ENCODE data around the gene PKNOX2. TPM values are rescaled to one million over a fixed set of nuclear protein-coding genes. Genes with fewer than 3 reads are reported as not detected.
A peak's percentile ranks its signal among the peaks of the same experiment; 100 is the strongest.

Gene PKNOX2
- polyA plus RNA-seq, 2 of the 4 experiments (the other 2 are of a cell fraction): not detected

GRCh38 chr11:125457814-125458343, 293.3 kb downstream of the PKNOX2 start:
- no peaks in the 10 kb centered on the region for H3K4me1 ChIP-seq
- FAIRE-seq (no peak), ATAC-seq (no peak), DNase-seq (ENCODE audit: low read depth in 1 of 2, low spot score in 1 of 2) (no peak)
- TF ChIP-seq E2F6 (IDR thresholded peaks at IDR 0.05; ENCODE audit: borderline replicate concordance, low read depth) (no peak), SMC3 (IDR thresholded peaks at IDR 0.05) (no peak)
- H3K4me2 ChIP-seq: no peak overlapping the region
- POLR2A ChIA-PET: no interaction called here
- H3K4me3 ChIP-seq: no peak overlapping the region
- H3K9me3 ChIP-seq: no peaks in the 10 kb centered on the region
- 83% methylated on average over 12 of the region's 12 CpGs for WGBS (ENCODE audit: missing lambda C conversion rate)
- no peak overlapping the region for H3K27ac ChIP-seq
- CTCF ChIA-PET: no interaction called here

- Histone ChIP-seq H3K27ac (no peak overlapping the region), H3K4me3 (no peak overlapping the region), H3K4me2 (no peak overlapping the region), H3K4me1 (peaks cover 5% of the 10 kb centered on the region; the same call in 1 of the 3 replicates), H3K9me3 (no peaks in the 10 kb centered on the region)
- no peak for TF ChIP-seq KDM1A (IDR thresholded peaks at IDR 0.05; ENCODE audit: low read depth)
- TF ChIP-seq SMC3 (IDR thresholded peaks at IDR 0.05): no peak
- no peak for TF ChIP-seq RCOR1 (IDR thresholded peaks at IDR 0.05; ENCODE audit: low read depth, low read length)
- no peak for TF ChIP-seq FOSB (CRISPR knock-in tag; IDR thresholded peaks at IDR 0.05)
- no peak for TF ChIP-seq GATA3 (IDR thresholded peaks at IDR 0.05; ENCODE audit: borderline replicate concordance)
- TF ChIP-seq ZSCAN20 (CRISPR knock-in tag; IDR thresholded peaks at IDR 0.05): no peak
- TF ChIP-seq PHF8 (IDR thresholded peaks at IDR 0.05; ENCODE audit: borderline replicate concordance, low read depth): no peak
- no peak for ATAC-seq
- WGBS (ENCODE audit: missing lambda C conversion rate): 43% methylated on average over 3 of the region's 6 CpGs
- FAIRE-seq: no peak
- POLR2A ChIA-PET: no interaction called here
- CTCF ChIA-PET: interaction anchor here (1.3 kb wide), 1 partner anchor 24 kb away, joined by 3 read pairs; no protein-coding TSS in a partner anchor
- DNase-seq (ENCODE audit: low read depth in 1 of 2, low spot score in 1 of 2): no peak
These were observed 295.7 kb downstream of the PKNOX2 start for GRCh38 chr11:125460275-125460674.

- peaks cover 5% of the 10 kb centered on the region; the same call in 1 of the 3 replicates for H3K4me1 ChIP-seq
- ChIA-PET POLR2A (no interaction called here), CTCF (no interaction called here)
- 44% methylated on average over 4 of the region's 5 CpGs for WGBS (ENCODE audit: missing lambda C conversion rate)
- no peak overlapping the region for H3K4me2 ChIP-seq
- TF ChIP-seq BHLHE40 (IDR thresholded peaks at IDR 0.05; ENCODE audit: low read depth, low read length) (no peak), MYC (IDR thresholded peaks at IDR 0.05; ENCODE audit: borderline replicate concordance, low read length) (no peak), EHMT2 (IDR thresholded peaks at IDR 0.05; ENCODE audit: low read depth) (no peak), NR3C1 (IDR thresholded peaks at IDR 0.05) (no peak), RARB (CRISPR knock-in tag; IDR thresholded peaks at IDR 0.05) (no peak), MAZ (IDR thresholded peaks at IDR 0.05; ENCODE audit: borderline replicate concordance, low read depth, low read length) (no peak)
- no peak for FAIRE-seq
- DNase-seq (ENCODE audit: low read depth in 1 of 2, low spot score in 1 of 2): no peak
- no peaks in the 10 kb centered on the region for H3K9me3 ChIP-seq
- no peak overlapping the region for H3K4me3 ChIP-seq
- no peak for ATAC-seq
- H3K27ac ChIP-seq: no peak overlapping the region
These were observed 299.2 kb downstream of the PKNOX2 start for GRCh38 chr11:125463590-125464269.

GRCh38 chr11:125464270-125464662, 299.7 kb downstream of the PKNOX2 start:
- Histone ChIP-seq H3K4me1 (peaks cover 5% of the 10 kb centered on the region; the same call in 1 of the 3 replicates), H3K4me3 (no peak overlapping the region), H3K9me3 (no peaks in the 10 kb centered on the region), H3K27ac (no peak overlapping the region), H3K4me2 (no peak overlapping the region; the same call in 2 of the 3 replicates)
- POLR2A ChIA-PET: no interaction called here
- ATAC-seq (peak; percentile 68 to 78; a peak in 5 of 6 replicates), DNase-seq (ENCODE audit: low read depth in 1 of 2, low spot score in 1 of 2) (peak; percentile 20 to 35), FAIRE-seq (no peak)
- CTCF ChIA-PET: no interaction called here
- 25% methylated on average over 4 of the region's 4 CpGs for WGBS (ENCODE audit: missing lambda C conversion rate)
- TF ChIP-seq MYC (IDR thresholded peaks at IDR 0.05; ENCODE audit: borderline replicate concordance, low read length) (no peak), JUN (IDR thresholded peaks at IDR 0.05) (no peak), BHLHE40 (IDR thresholded peaks at IDR 0.05; ENCODE audit: low read depth, low read length) (no peak), JUNB (IDR thresholded peaks at IDR 0.05) (no peak), USF2 (IDR thresholded peaks at IDR 0.05) (no peak), HMGXB4 (CRISPR knock-in tag; IDR thresholded peaks at IDR 0.05; ENCODE audit: borderline replicate concordance) (no peak), NPAS2 (CRISPR knock-in tag; IDR thresholded peaks at IDR 0.05; ENCODE audit: borderline replicate concordance) (no peak), GATA3 (IDR thresholded peaks at IDR 0.05; ENCODE audit: borderline replicate concordance) (no peak), TFCP2L1 (CRISPR knock-in tag; IDR thresholded peaks at IDR 0.05) (no peak), MAZ (IDR thresholded peaks at IDR 0.05; ENCODE audit: borderline replicate concordance, low read depth, low read length) (no peak), REST (IDR thresholded peaks at IDR 0.05) (no peak), PHF8 (IDR thresholded peaks at IDR 0.05; ENCODE audit: borderline replicate concordance, low read depth) (no peak), POLR2AphosphoS2 (conservative IDR thresholded peaks at IDR 0.05; ENCODE audit: low read length) (no peak)

Measured in A549 (cell line).